ENCODE results near the gene AMTN.

Gene AMTN

DNA sequence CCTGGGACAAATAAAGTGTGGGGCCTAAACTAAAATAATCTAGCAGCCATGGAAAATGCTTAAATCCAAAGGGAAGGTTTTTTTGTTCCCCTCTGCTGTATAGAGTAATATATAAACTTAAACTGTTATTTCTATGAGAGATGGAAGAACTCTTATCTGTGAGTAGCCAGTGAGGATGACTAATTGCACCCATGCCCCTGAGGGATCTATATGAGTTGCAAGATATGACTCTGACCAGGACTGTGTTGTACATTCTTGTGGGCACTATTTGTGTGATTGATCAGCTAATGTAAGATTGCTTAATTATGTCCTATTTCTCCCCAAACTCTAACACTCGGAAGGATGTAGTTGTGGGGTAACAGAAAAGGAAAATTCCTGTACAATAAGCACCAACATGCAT, 38.5 kb downstream of the AMTN start:
- no peak for DNase-seq
- intact Hi-C loops (cut with DNase I): no loop called here

DNA sequence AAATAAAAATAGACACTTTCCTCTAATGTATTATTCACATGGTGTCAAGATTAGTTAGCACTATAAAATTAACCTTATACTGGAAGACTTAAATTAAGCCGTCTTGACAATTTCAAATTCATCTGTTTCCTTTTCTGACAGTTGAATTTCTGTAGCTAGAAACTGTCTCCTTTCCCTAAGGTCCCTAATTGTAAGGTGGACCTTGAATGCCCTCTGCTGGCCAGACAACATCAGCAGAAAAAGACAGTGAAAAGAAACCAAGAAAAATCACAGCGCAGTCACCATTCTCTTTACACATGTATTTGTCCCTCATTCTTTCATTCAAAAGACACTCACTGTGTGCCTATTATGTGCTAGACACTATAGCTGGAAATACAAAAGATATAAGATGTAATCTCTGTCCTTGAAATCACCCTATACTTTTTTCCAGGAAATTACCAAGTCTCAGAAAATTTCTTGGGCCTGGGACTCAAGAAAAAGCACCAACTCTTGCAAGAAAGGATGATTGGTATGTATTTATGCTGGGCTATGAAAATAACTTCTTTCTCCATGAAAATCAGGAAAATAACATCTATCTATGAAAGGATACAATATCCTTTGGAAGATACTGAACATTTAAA, 41.0 kb downstream of the AMTN start:
- intact Hi-C loops (cut with DNase I): no loop called here
- peak in 35 of 42 donors; percentile 4 to 81 (median 47) for DNase-seq

DNA sequence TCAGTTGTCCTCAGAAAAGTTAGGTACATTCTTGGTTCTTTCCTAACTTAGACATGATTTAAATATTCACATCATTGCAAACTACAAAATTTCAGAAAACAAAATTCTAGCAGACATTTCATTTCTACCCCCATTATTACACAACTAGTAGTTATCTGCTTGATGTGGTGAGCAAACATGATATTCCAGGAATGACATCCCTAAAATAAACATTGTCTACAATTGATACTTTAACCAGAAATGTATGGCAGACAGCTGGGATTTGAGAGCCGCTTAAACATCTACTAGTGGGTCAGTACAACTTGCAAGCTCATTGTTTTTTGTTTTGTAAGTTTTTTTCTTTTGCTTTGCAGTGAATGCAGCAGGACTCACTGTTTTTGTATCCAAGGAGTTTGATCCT, 41.6 kb downstream of the AMTN start:
- no peak for DNase-seq
- intact Hi-C loops (cut with DNase I): no loop called here

DNA sequence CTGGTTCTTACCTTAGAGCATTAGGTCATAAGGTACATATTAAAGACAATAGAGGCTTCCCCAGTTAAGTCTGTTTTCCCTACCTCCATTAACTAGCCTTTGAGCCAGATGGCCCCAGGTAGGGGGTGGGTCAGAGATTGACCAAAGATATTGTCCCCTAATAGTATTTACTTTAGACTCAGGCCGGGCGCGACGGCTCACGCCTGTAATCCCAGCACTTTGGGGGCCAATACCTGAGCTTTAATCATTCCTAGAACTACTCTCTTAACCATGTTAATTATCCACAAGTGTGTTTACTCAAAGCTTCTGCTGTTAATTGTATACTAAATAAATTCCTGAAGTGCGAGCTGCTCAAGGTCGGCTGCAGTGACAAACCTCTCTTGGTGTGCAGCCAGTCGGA, 45.7 kb downstream of the AMTN start:
- intact Hi-C loops (cut with DNase I): no loop called here
- no peak for DNase-seq

DNA sequence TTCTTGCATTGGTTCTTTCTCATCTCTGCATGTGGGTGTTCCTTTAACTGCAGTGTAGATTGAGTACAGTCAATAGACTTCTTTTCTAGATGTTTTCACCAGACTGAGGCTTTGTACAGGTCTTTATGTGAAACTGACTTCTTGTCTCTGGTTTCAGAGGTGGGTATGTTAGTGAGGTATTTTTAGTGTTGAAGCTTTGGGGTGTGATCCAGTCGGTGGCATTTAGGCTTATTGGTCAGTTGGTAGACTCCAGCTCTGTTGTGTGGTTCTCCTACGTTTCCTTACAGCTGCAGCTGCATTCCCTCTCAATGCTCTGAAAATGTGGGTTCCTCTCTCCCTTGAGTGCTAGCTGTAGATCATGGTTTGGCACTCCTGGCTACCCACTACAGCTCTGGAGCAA, 52.4 kb downstream of the AMTN start:
- intact Hi-C loops (cut with DNase I): no loop called here
- no peak for DNase-seq

DNA sequence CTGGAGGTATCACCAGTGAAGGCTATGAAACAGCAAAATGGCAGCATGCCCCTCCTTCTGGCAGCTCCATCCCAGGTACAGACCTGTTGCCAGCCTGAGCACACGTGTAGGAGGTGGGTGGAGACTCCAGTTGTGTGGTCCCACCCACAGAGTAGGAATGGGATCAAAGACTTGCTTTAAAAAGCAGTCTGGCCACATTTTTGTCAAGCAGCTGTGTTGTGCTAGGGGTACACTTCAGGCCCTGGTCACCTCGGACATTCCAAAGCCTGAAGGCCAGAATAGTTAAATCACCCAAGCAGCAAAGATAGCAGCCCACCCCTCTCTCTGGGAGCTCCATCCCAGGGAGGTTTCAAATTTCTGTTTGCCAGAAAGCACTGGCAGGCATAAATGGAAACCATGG, 53.4 kb downstream of the AMTN start:
- intact Hi-C loops (cut with DNase I): no loop called here
- no peak for DNase-seq

DNA sequence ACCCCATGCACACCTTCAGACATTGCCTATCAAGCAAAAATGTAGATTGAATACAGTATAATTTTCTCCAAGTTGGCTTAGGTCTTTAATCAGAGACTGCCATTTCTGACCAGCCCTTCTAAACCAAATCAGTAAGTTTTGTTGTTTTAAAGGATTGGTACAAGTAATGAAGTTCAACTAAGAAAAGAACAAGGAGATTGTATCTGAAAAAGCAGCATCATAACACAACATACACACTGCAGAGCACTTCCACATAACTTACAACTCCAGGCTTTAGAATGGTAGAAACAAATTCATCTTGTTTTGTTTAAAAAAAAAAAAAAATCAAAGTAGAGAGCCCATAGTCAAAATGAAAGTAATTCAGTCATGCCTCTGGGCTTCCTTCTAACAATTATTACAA, 57.6 kb downstream of the AMTN start:
- intact Hi-C loops (cut with DNase I): no loop called here
- no peak for DNase-seq

DNA sequence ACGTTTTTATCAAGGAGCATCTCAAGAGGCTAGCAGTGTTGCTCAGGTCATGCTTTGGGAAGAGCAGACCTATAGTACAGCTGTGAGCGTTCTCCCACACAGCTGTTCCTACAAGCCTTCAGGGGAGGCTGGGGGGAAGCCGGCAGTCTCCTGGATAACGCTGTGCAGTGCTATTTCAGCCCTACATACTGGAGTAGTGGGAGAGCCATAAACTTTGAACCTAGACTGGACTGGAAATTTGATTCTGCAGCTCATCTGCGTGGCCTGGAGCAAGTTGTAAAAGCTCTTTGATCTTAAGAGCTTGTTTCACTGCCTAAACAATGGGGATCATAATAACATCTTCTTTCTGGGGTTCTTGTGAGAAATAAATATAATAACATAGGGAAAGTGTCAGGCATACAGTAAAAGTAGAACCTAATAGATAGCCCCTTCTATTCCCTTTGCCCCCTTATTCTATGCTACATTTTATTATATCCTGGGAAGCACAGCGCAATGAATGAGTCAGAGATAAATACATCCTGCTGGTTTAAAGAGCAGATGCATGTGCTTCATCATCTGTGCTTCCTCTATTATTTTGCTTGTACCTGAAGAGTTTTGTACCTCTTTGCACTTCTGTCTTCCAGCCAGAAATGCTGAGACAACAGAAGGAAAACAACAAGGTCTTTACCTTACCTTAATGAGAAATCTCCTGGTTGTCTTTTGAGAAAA, 59.0 kb downstream of the AMTN start:
- intact Hi-C loops (cut with DNase I): no loop called here
- DNase-seq: no peak

DNA sequence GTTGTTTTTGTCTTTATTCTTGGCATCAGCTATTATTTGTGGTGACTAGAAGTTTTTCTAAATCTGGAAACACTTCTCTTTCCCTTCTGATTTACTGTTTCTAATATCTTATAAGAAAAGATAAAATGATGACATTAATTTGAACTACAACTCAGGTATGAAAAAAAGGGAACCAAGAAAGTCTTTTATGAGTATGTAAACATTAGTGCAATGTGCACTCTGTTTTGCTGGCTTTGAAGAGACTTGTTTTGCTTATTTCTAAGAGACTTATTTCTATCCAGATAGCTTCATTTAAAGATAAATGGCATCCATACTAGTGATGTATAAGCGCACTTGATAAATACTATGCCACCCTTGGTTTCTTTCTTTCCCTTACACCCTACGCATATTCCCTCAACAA, 63.6 kb downstream of the AMTN start:
- no peak for DNase-seq
- intact Hi-C loops (cut with DNase I): no loop called here

All from head of caudate nucleus (tissue), 42 donors.